Renal cortical epithelial cell (primary cell): ENCODE measurements around the gene LNX2. TPM values are rescaled to one million over a fixed set of nuclear protein-coding genes. Genes with fewer than 3 reads are reported as not detected.
"Not testable (repeated sequence)": the region's sequence is repeated elsewhere in the genome, so short reads cannot be mapped to it uniquely, and the experiment has no call there.

Experiments
- DNase-seq: peaks from one replicate; pipeline ENCODE4 v3.0.0-alpha.2; 2011; ENCODE audit warnings: low read depth
- total RNA-seq: library from RNA; depleted of rRNA; stranded (reverse); fragments of >200 nt; gene quantifications from 2 replicates; pipeline ENCODE4 v1.2.3, GENCODE V29; 2014

LNX2 gene
- total RNA-seq, 1 donor from 2014 or later: 16.5 TPM

GRCh38 chr13:27637289-27637626 is 16.9 kb upstream of the LNX2 start:
- no peak for DNase-seq

- DNase-seq: no peak
Observed at GRCh38 chr13:27636589-27637288, 16.4 kb upstream of the LNX2 start.

GRCh38 chr13:27635266-27635665 is 14.9 kb upstream of the LNX2 start:
- DNase-seq: no peak

GRCh38 chr13:27634791-27635190 is 14.5 kb upstream of the LNX2 start:
- DNase-seq: no peak

- DNase-seq: no peak
Observed at GRCh38 chr13:27634231-27634630, 13.9 kb upstream of the LNX2 start.

GRCh38 chr13:27632648-27633047 is 12.3 kb upstream of the LNX2 start:
- DNase-seq: no peak

GRCh38 chr13:27632214-27632613 is 11.9 kb upstream of the LNX2 start:
- DNase-seq: no peak

- no peak for DNase-seq
Observed at GRCh38 chr13:27631665-27632064, 11.3 kb upstream of the LNX2 start.

GRCh38 chr13:27631156-27631555 is 10.8 kb upstream of the LNX2 start:
- DNase-seq: peak; percentile 11

GRCh38 chr13:27628766-27629165 is 8.4 kb upstream of the LNX2 start:
- DNase-seq: not testable (repeated sequence)

- no peak for DNase-seq
Observed at GRCh38 chr13:27628081-27628480, 7.8 kb upstream of the LNX2 start.

GRCh38 chr13:27627380-27627779 is 7.1 kb upstream of the LNX2 start:
- DNase-seq: no peak

- DNase-seq: no peak
Observed at GRCh38 chr13:27625839-27626238, 5.5 kb upstream of the LNX2 start.

- DNase-seq: no peak
Observed at GRCh38 chr13:27624071-27624470, 3.7 kb upstream of the LNX2 start.

- DNase-seq: no peak
Observed at GRCh38 chr13:27622881-27623280, 2.6 kb upstream of the LNX2 start.

GRCh38 chr13:27622102-27622820 is 1.9 kb upstream of the LNX2 start:
- peak; percentile 21 for DNase-seq

GRCh38 chr13:27621366-27622101 is 1.2 kb upstream of the LNX2 start, which contains the start of gene POLR1D:
TSS of gene POLR1D (plus strand) at chr13:27621892. CDS start at chr13:27621984, 92 bp downstream.
- peak; percentile 81 for DNase-seq

GRCh38 chr13:27621116-27621365 is 712 bp upstream of the LNX2 start:
- no peak for DNase-seq

- DNase-seq: no peak
Observed at GRCh38 chr13:27619728-27620376, 477 bp downstream of the LNX2 start.

- peak; percentile 62 for DNase-seq
Observed at GRCh38 chr13:27619093-27619727, 1.1 kb downstream of the LNX2 start.

GRCh38 chr13:27617881-27618321 is 2.4 kb downstream of the LNX2 start:
- DNase-seq: peak; percentile 67

GRCh38 chr13:27613628-27614027 is 6.7 kb downstream of the LNX2 start:
- no peak for DNase-seq
